Measurements from ENCODE around the gene CXCR3.

- TF ChIP-seq POLR2A (IDR thresholded peaks at IDR 0.05; ENCODE audit: insufficient read depth in 1 of 2, low read depth in 2 of 2, low read length in 2 of 2) (no peak), ZFP36 (IDR thresholded peaks at IDR 0.05; ENCODE audit: borderline replicate concordance, low read depth, low read length, partially characterized antibody) (no peak), CTCF (CRISPR knock-in tag; IDR thresholded peaks at IDR 0.05) (no peak), SIN3A (IDR thresholded peaks at IDR 0.05; ENCODE audit: borderline replicate concordance, low read depth, low read length) (no peak)
Measured at GRCh38 chrX:71579990-71580380, 38.3 kb downstream of the CXCR3 start.

Data from HepG2 (cell line).